SJCRH30 (cell line): ENCODE data around the gene CCR5AS.
"Not testable (repeated sequence)": the region's sequence is repeated elsewhere in the genome, so short reads cannot be mapped to it uniquely, and the experiment has no call there.

Experiments
- DNase-seq, 2 experiments: peaks; one replicate each; pipeline ENCODE4 v3.0.0-alpha.2; 2015 to 2020
- H3K27ac ChIP-seq: fragments of 250-450 bp; sonication (Bioruptor Pico); 2 replicates; pipeline ENCODE4 v1.5.1; 2020; ENCODE audit warnings: mild to moderate bottlenecking, moderate library complexity
- H3K27me3 ChIP-seq: fragments of 250-450 bp; sonication (Bioruptor Pico); 2 replicates; pipeline ENCODE4 v1.5.1; 2020; ENCODE audit warnings: mild to moderate bottlenecking, moderate library complexity
- H3K36me3 ChIP-seq: fragments of 250-450 bp; sonication (Bioruptor Pico); 2 replicates; pipeline ENCODE4 v1.5.1; 2020; ENCODE audit warnings: mild to moderate bottlenecking, moderate library complexity
- H3K4me1 ChIP-seq: fragments of 250-450 bp; sonication (Bioruptor Pico); 2 replicates; pipeline ENCODE4 v1.5.1; 2020; ENCODE audit warnings: mild to moderate bottlenecking, moderate library complexity
- H3K4me3 ChIP-seq: fragments of 250-450 bp; sonication (Bioruptor Pico); 2 replicates; pipeline ENCODE4 v1.5.1; 2020; ENCODE audit warnings: mild to moderate bottlenecking, moderate library complexity
- H3K9me3 ChIP-seq: fragments of 250-450 bp; sonication (Bioruptor Pico); replicated peaks from 2 replicates; pipeline ENCODE4 v1.5.1; 2020; ENCODE audit warnings: mild to moderate bottlenecking, moderate library complexity

Gene CCR5AS

GRCh38 chr3:46400000-46400734, 6.7 kb downstream of the CCR5AS start:
- DNase-seq = peak; percentile 6 to 34
- Histone ChIP-seq H3K9me3 (no peaks in the 10 kb centered on the region), H3K27ac (no peak overlapping the region), H3K36me3 (no peaks in the 10 kb centered on the region), H3K4me3 (no peak overlapping the region), H3K27me3 (no peaks in the 10 kb centered on the region), H3K4me1 (no peaks in the 10 kb centered on the region)

- Histone ChIP-seq H3K27me3 (no peaks in the 10 kb centered on the region), H3K4me3 (no peak overlapping the region), H3K4me1 (no peaks in the 10 kb centered on the region), H3K9me3 (no peaks in the 10 kb centered on the region), H3K36me3 (no peaks in the 10 kb centered on the region), H3K27ac (no peak overlapping the region)
- no peak for DNase-seq
These were observed 7.3 kb downstream of the CCR5AS start for GRCh38 chr3:46399557-46399956.

GRCh38 chr3:46399098-46399497, 7.8 kb downstream of the CCR5AS start:
- no peaks in the 10 kb centered on the region for H3K36me3 ChIP-seq
- no peaks in the 10 kb centered on the region for H3K4me1 ChIP-seq
- no peak overlapping the region for H3K27ac ChIP-seq
- H3K9me3 ChIP-seq = no peaks in the 10 kb centered on the region
- DNase-seq = no peak
- H3K4me3 ChIP-seq = no peak overlapping the region
- no peaks in the 10 kb centered on the region for H3K27me3 ChIP-seq

GRCh38 chr3:46398186-46398955, 8.5 kb downstream of the CCR5AS start:
- Histone ChIP-seq H3K27me3 (no peaks in the 10 kb centered on the region), H3K4me1 (no peaks in the 10 kb centered on the region), H3K4me3 (no peak overlapping the region), H3K9me3 (no peaks in the 10 kb centered on the region), H3K36me3 (no peaks in the 10 kb centered on the region), H3K27ac (no peak overlapping the region)
- DNase-seq = no peak

- H3K36me3 ChIP-seq = no peaks in the 10 kb centered on the region
- no peaks in the 10 kb centered on the region for H3K27me3 ChIP-seq
- DNase-seq = no peak
- H3K4me3 ChIP-seq = no peak overlapping the region
- no peak overlapping the region for H3K27ac ChIP-seq
- H3K9me3 ChIP-seq = no peaks in the 10 kb centered on the region
- no peaks in the 10 kb centered on the region for H3K4me1 ChIP-seq
These were observed 9.8 kb downstream of the CCR5AS start for GRCh38 chr3:46397111-46397510.

- H3K36me3 ChIP-seq = no peaks in the 10 kb centered on the region
- no peak overlapping the region for H3K4me3 ChIP-seq
- H3K9me3 ChIP-seq = no peaks in the 10 kb centered on the region
- no peaks in the 10 kb centered on the region for H3K27me3 ChIP-seq
- no peak overlapping the region for H3K27ac ChIP-seq
- H3K4me1 ChIP-seq = no peaks in the 10 kb centered on the region
- no peak for DNase-seq
These were observed 10.9 kb downstream of the CCR5AS start for GRCh38 chr3:46395766-46396530.

- no peaks in the 10 kb centered on the region for H3K27me3 ChIP-seq
- no peak overlapping the region for H3K4me3 ChIP-seq
- no peak for DNase-seq
- H3K27ac ChIP-seq = no peak overlapping the region
- no peaks in the 10 kb centered on the region for H3K9me3 ChIP-seq
- no peaks in the 10 kb centered on the region for H3K36me3 ChIP-seq
- H3K4me1 ChIP-seq = no peaks in the 10 kb centered on the region
These were observed 11.6 kb downstream of the CCR5AS start for GRCh38 chr3:46395210-46395661.

GRCh38 chr3:46393554-46394434, 13.1 kb downstream of the CCR5AS start:
- no peaks in the 10 kb centered on the region for H3K36me3 ChIP-seq
- no peaks in the 10 kb centered on the region for H3K27me3 ChIP-seq
- DNase-seq = no peak
- no peaks in the 10 kb centered on the region for H3K4me1 ChIP-seq
- H3K27ac ChIP-seq = no peak overlapping the region
- no peak overlapping the region for H3K4me3 ChIP-seq
- no peaks in the 10 kb centered on the region for H3K9me3 ChIP-seq

- no peaks in the 10 kb centered on the region for H3K36me3 ChIP-seq
- no peaks in the 10 kb centered on the region for H3K4me1 ChIP-seq
- no peak for DNase-seq
These were observed 13.9 kb downstream of the CCR5AS start for GRCh38 chr3:46393011-46393410.

GRCh38 chr3:46391526-46391925, 15.3 kb downstream of the CCR5AS start:
- not testable (repeated sequence) for H3K27me3 ChIP-seq, H3K4me3 ChIP-seq, DNase-seq, H3K4me1 ChIP-seq, H3K36me3 ChIP-seq, H3K9me3 ChIP-seq, H3K27ac ChIP-seq

More at GRCh38 chr3:46393011-46393410, 13.9 kb downstream of the CCR5AS start:
- Histone ChIP-seq H3K9me3 (no peaks in the 10 kb centered on the region), H3K27ac (no peak overlapping the region), H3K27me3 (no peaks in the 10 kb centered on the region), H3K4me3 (no peak overlapping the region)

GRCh38 chr3:46389306-46389705, 17.6 kb downstream of the CCR5AS start:
- Histone ChIP-seq H3K27me3 (no peaks in the 10 kb centered on the region), H3K36me3 (no peaks in the 10 kb centered on the region), H3K4me1 (no peaks in the 10 kb centered on the region), H3K4me3 (no peak overlapping the region), H3K27ac (no peak overlapping the region), H3K9me3 (no peaks in the 10 kb centered on the region)
- DNase-seq = no peak

- DNase-seq, H3K27me3 ChIP-seq, H3K4me1 ChIP-seq, H3K9me3 ChIP-seq, H3K4me3 ChIP-seq, H3K27ac ChIP-seq, H3K36me3 ChIP-seq: not testable (repeated sequence)
These were observed 18.0 kb downstream of the CCR5AS start for GRCh38 chr3:46388847-46389246.

GRCh38 chr3:46386205-46386604, 20.7 kb downstream of the CCR5AS start:
- no peaks in the 10 kb centered on the region for H3K36me3 ChIP-seq
- H3K27me3 ChIP-seq = no peaks in the 10 kb centered on the region
- no peaks in the 10 kb centered on the region for H3K4me1 ChIP-seq
- H3K9me3 ChIP-seq = no peaks in the 10 kb centered on the region
- no peak overlapping the region for H3K27ac ChIP-seq
- no peak overlapping the region for H3K4me3 ChIP-seq
- DNase-seq = no peak

- H3K4me1 ChIP-seq = no peaks in the 10 kb centered on the region
- H3K27ac ChIP-seq = no peak overlapping the region
- no peaks in the 10 kb centered on the region for H3K36me3 ChIP-seq
- no peaks in the 10 kb centered on the region for H3K9me3 ChIP-seq
- no peaks in the 10 kb centered on the region for H3K27me3 ChIP-seq
- H3K4me3 ChIP-seq = no peak overlapping the region
- DNase-seq = no peak
These were observed 22.9 kb downstream of the CCR5AS start for GRCh38 chr3:46383951-46384330.
